Measurements from ENCODE around the gene ATP2C2.
"Not testable (repeated sequence)": the region's sequence is repeated elsewhere in the genome, so short reads cannot be mapped to it uniquely, and the experiment has no call there.

ATP2C2 gene

DNA sequence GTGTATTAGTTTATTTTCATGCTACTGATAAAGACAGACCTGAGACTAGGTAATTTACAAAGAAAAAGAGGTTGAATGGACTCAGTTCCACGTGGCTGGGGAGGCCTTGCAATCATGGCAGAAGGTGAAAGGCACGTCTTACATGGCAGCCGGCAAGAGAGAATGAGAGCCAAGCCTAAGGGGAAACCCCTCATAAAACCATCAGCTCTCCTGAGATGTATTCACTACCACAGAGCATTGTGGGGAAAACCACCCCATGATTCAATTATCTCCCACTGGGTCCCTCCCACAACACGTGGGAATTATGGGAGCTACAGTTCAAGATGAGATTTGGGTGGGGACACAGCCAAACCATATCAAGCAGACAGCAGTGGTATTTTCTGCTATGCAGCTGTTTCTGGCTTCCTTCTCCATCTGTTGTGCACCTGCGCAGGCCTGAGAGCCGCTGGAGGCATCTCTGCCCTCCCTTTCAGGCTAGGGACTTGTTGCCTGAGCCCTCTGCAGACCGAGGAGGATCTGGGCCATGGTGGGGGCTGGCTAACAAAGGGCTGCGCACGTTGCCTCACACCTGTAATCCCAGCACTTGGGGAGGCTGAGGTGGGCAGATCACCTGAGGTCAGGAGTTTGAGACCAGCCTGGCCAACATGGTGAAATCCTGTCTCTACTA, 82.8 kb downstream of the ATP2C2 start:
- not testable (repeated sequence) for DNase-seq (ENCODE audit: low read depth)

DNA sequence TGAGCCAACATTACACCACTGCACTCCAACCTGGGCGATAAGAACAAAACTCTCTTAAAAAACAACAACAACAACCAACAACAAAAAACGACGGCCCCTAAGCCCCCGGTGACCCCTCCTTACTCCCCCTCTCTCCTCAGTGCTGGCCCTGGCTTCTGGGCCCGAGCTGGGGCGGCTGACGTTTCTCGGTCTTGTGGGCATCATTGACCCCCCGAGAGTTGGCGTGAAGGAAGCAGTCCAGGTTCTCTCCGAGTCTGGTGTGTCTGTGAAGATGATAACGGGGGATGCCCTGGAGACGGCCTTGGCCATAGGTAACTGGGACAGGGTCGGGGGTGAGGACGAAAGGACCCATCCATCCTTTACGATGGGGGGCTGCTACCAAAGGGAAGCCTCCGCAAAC, 83.4 kb downstream of the ATP2C2 start:
- DNase-seq (ENCODE audit: low read depth): no peak

DNA sequence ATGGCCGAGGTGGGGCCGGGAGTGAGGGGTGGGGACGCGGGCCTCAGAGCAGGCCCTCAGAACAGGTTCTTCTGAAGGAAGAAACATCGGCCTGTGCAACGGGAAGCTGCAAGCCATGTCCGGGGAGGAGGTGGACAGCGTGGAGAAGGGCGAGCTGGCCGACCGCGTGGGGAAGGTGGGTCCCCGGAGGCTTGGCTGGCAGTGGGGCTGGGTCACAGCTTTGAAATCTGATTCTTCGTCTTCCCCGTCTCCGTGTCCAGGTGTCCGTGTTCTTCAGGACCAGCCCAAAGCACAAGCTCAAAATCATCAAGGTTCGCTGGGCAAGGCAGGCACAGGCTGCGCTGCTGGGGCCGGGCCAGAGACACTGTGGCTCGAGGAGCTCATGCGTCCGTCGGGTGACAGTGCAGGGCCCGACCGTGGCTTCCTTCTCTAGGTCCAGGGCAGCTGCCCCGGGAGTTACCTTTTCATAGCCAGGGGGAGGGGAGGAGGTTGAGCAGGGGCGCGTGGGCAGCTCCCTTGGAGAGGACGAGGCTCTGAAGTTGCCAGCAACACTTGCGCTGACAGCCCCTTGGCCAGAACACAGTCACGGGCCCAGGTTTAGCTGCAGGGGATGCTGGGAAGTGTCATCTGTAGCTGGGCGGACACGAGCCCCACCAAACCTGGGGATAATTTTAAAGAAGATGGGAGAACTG, 84.9 kb downstream of the ATP2C2 start:
- DNase-seq (ENCODE audit: low read depth): no peak

DNA sequence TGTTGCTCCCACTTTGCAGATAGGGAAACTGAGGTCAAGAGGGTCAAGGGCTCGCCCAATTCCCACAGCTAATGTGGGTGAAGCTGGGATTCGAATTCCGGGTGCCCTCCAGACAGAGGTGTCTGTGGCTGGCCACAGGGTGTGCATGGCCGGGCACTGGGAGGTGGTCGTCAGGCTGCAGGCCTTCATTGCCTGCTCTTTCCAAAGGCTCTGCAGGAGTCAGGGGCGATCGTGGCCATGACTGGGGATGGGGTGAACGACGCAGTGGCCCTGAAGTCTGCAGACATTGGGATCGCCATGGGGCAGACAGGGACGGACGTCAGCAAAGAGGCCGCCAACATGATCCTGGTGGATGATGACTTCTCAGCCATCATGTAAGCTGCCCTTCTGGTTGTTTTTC, 86.3 kb downstream of the ATP2C2 start:
- no peak for DNase-seq (ENCODE audit: low read depth)

DNA sequence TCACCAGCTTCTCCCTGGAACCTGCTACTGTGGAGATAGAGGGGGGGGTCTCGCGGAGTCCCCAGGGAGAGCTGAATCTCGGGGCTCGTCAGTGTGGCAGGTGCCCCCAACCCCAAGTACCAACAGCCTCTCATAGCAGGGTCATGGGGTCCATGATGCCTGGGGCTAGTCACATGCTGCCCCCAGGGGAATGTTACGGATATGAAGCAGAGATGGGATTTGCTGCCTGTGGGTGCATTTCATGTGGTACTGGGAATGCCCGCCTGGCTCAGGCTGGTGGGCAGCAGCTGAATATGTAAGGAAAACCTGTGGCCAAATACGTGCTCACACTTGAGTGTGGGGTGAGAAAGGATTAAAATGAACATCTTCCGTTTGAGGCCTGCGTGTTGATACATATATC, 86.7 kb downstream of the ATP2C2 start:
- no peak for DNase-seq (ENCODE audit: low read depth)

- no peak for DNase-seq (ENCODE audit: low read depth)
Observed at GRCh38 chr16:84458606-84459532, 90.5 kb downstream of the ATP2C2 start.

DNA sequence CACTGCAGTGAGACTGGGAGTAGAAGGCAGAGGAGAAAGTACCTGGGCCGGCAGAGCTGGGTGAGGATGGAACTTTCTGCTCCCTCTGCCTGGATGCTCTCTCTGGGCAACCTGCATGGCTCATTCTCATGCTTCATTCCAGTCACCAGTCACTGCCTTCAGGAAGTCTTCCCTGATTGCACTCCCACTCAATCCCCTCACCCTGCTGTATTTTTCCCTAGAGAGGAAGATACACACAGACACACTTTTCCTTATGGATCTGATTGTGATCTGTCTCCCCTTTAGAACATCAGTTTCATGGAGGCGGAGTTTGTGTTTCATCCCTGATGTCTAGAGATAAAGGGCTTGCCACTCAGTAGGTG, 91.2 kb downstream of the ATP2C2 start:
- no peak for DNase-seq (ENCODE audit: low read depth)

GRCh38 chr16:84459941-84460405, 91.6 kb downstream of the ATP2C2 start:
- no peak for DNase-seq (ENCODE audit: low read depth)

DNA sequence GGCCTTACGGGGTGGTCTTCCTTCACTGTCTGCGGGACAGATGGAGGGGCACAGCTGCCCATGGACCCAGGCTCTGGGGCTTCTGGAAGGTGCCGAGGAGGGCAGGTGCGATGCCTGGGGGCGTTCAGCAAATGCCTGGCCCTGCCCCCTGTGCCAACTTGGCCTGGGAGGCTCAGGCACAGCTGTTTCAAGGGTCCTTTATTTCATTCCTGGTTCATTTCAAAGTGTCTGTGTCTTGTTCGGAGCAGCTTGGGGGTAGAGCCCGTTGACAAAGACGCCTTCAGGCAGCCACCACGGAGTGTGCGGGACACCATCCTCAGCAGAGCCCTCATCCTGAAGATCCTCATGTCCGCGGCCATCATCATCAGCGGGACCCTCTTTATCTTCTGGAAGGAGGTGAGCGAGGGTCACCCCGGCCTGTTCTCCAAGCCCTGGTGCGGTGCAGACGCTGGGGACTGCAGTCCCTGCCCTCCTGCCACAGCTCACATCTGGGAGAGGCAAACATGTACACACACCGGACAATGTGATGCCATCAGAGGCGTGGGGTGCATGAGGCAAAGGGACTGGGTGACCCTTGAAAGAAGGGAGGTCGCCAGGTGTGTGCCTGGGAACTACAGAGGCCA, 92.2 kb downstream of the ATP2C2 start:
- no peak for DNase-seq (ENCODE audit: low read depth)

GRCh38 chr16:84461029-84461412, 92.7 kb downstream of the ATP2C2 start:
- DNase-seq (ENCODE audit: low read depth): no peak

- no peak for DNase-seq (ENCODE audit: low read depth)
Observed at GRCh38 chr16:84461413-84462295, 93.3 kb downstream of the ATP2C2 start.

DNA sequence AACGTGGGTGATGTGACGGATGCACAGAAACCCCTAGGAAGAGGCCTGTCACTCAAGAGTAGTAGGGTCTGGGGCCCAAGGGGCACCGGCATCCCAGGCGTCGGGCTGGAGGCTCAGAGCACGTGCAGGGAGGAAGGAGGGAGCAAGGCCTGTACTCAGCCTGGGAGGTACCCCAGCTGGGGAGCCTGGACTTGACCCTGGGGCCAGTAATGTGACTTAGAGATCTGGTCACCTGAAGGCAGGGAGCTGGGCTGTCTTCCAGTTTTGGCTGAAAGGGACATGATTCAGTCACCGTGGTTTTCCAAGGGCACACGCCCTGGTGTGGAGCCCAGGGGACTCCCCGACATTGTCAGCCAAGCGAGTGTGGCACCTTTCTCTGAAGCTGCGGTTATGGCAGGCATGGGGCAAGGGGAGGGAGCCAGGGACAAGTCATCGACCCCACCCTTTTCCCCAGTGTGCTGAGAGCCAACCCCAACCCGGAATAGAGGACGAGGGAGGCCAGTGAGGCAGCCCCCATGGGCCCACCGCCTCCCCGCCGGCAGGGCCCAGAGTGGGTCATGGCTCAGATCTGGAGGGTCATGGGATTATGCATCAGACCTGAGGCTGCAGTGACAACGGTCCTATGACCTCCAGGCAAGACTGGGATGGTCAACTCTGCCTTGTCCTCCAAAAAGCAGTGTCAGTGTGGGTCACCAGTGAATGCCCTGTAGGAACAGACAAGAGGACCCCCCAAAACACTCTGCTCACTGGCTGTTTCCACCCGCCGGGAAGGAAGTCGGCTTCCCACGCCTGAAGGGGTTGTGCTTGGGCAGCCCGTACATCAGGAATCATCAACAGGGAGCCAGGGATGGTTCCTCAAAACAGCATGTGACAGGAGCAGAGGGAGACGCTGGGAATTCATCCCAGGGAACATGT, 94.2 kb downstream of the ATP2C2 start:
- DNase-seq (ENCODE audit: low read depth): no peak

DNA sequence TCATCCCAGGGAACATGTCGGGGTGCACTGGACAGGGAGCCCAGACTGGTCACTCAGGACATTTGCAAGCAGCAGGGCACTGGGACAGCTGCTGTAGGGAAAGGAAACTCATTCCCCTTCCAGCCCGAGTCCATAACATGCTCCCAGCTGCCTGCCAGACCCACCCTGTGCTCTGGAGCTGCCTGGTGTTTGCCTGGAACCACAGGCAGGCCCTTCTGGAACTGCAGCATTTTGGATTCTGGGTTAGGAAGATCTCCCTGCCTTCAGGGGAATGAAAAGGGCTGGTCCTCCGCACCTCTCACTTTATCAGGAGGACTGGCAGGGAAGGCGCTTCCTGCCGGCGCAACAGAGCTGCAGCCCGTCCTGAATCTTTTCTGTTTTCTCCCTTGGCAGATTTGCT, 94.9 kb downstream of the ATP2C2 start:
- DNase-seq (ENCODE audit: low read depth): no peak

DNA sequence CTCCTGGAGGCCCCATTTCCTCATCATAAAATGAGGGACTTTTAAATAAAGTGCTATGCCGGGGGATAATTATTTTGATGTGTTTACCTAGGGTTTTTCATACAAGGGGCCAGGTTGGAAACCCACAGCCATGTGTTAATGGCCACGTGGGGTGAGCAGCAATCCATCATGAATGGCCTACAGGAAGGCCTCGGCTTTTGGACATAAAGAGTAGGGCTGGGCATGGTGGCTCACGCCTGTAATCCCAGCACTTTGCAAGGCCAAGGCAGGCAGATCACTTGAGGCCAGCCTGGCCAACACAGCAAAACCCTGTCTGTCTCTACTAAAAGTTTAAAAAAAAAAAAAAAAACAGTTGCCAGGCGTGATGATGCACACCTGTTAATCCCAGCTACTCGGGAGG, 95.8 kb downstream of the ATP2C2 start:
- no peak for DNase-seq (ENCODE audit: low read depth)

DNA sequence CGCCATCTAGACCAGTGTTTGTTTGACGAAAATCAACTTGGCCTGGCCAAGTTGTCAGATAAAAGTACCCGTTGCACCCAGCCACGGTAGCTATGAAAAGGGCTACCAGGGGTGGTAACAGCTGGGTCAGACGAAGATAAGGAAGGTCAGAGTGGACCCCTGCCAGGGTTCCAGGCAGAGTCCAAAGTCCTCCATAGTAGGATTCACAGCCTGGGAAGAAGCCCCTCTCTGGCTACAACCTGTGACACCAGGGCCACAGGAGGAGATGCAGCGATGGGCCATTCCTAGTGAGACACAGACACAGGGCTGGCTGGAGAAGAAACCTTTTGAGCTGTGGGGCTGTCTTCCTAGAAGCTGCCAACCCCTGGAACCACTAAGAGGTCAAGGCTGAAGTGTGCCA, 96.8 kb downstream of the ATP2C2 start:
- DNase-seq (ENCODE audit: low read depth): no peak

GRCh38 chr16:84466692-84467091, 98.4 kb downstream of the ATP2C2 start:
- DNase-seq (ENCODE audit: low read depth): no peak

DNA sequence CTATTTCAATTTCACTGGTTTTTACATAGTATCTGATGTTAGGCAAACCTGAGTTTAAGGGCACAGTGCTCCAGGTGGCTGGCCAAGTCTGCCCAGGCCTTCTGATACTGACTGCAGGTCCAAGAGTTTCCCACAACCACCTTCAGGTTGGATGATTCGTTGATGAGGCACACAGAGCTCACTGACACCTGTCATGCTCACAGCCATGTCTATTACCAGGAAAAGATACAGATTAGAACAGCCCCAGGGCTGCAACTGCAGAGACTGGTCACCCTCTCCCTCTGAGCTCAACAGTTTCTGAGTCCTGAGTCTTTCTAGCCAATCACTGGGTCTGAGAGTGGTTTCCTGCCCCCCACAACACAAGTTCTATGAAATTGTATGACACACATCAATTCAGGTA, 98.9 kb downstream of the ATP2C2 start:
- no peak for DNase-seq (ENCODE audit: low read depth)

DNA sequence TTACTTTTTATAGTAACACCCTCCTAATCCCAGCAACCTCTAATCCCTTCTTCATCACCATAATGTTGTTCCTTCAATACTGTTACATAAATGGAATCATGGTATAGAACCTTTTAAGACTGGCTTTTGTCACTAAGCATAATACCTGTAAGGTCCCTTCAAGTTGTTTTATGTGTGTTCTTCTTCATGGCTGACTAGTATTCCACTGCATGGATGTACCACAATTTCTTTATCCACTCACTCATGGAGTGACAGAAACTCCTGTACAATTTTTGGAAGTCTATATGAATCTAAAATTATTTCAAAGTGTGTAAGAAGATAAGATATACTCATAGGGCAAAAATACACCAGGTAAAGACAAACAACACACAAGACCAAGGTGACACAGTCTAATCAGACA, 99.4 kb downstream of the ATP2C2 start:
- DNase-seq (ENCODE audit: low read depth): no peak

DNA sequence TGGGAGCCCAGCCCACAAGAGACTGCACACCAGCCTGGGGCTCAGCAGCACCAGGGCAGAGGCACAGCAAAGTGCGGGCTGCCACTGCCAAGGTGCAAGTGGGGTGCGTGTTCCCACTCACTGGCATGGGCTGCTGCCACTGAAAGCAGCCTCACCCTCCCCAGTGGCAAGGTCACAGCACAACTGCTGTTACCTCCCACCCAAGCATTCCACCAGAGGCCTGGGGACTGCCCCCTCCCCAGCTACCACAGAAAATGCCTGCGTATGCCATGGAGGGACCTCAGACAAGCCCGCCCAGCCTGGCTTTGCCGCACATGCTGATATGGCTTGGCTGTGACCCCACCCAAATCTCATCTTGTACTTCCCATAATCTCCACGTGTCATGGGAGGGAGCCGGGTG, 103.0 kb downstream of the ATP2C2 start:
- no peak for DNase-seq (ENCODE audit: low read depth)

GRCh38 chr16:84471966-84472365, 103.6 kb downstream of the ATP2C2 start:
- DNase-seq (ENCODE audit: low read depth): no peak

Measured in GM04503 (cell line).